CD4-positive, CD25-positive, alpha-beta regulatory T cell (primary cell): ENCODE measurements around the gene DBP. TPM values are rescaled to one million over a fixed set of nuclear protein-coding genes. Genes with fewer than 3 reads are reported as not detected.

ENCODE experiments used
- ATAC-seq, 2 donors: fragments of 150-1000 bp; cut with Tn5 transposase; one replicate each; pipeline ENCODE4 v1.10.0; 2021; ENCODE audit warnings: low read depth in 2 of 2, moderate number of reproducible peaks in 2 of 2, moderate library complexity in 1 of 2
- DNase-seq, 3 donors: peaks; one replicate each; pipeline versions ENCODE4 v3.0.0 to v3.0.0-alpha.2; 2012 to 2022; ENCODE audit warnings: mixed read lengths in 1 of 3
- H3K27ac ChIP-seq: one replicate; pipeline ENCODE4 v1.7.0; 2013; ENCODE audit warnings: mild to moderate bottlenecking, low read length; ENCODE audit not compliant: insufficient read depth, poor library complexity, severe bottlenecking
- H3K27me3 ChIP-seq: one replicate; pipeline ENCODE4 v1.7.0; 2013; ENCODE audit warnings: low read length; ENCODE audit not compliant: control insufficient read depth, insufficient read depth
- H3K36me3 ChIP-seq: one replicate; pipeline ENCODE4 v1.7.0; 2013; ENCODE audit warnings: mild to moderate bottlenecking, low read length, moderate library complexity; ENCODE audit not compliant: control insufficient read depth, insufficient read depth
- H3K4me1 ChIP-seq: 2 replicates; pipeline ENCODE4 v1.7.0; 2013; ENCODE audit warnings: mild to moderate bottlenecking, low read length; ENCODE audit not compliant: insufficient read depth, control insufficient read depth, poor library complexity, severe bottlenecking
- H3K4me3 ChIP-seq: one replicate; pipeline ENCODE4 v1.7.0; 2013; ENCODE audit warnings: low read depth, mild to moderate bottlenecking, low read length, moderate library complexity
- H3K9me3 ChIP-seq, 2 experiments: 1 replicate in 1 of 2; 2 replicates in 1 of 2; pipeline ENCODE4 v1.7.0; 2013; ENCODE audit warnings: low read length in 2 of 2, mild to moderate bottlenecking in 1 of 2, moderate library complexity in 1 of 2; ENCODE audit not compliant: control insufficient read depth in 2 of 2
- H3K27ac Mint-ChIP-seq, 3 donors: one replicate each; pipeline ENCODE4 v1.8.0; 2020 to 2022; ENCODE audit warnings: mild to moderate bottlenecking in 3 of 3, mixed read lengths in 3 of 3, moderate library complexity in 2 of 3
- H3K27me3 Mint-ChIP-seq: one replicate; pipeline ENCODE4 v1.8.0; 2022; ENCODE audit warnings: mild to moderate bottlenecking, mixed read lengths
- H3K36me3 Mint-ChIP-seq: one replicate; pipeline ENCODE4 v1.8.0; 2020; ENCODE audit warnings: mixed read lengths
- H3K4me1 Mint-ChIP-seq, 4 donors: one replicate each; pipeline ENCODE4 v1.8.0; 2020 to 2022; ENCODE audit warnings: mixed read lengths in 4 of 4, mild to moderate bottlenecking in 1 of 4
- H3K4me3 Mint-ChIP-seq, 4 donors: one replicate each; pipeline ENCODE4 v1.8.0; 2020 to 2022; ENCODE audit warnings: mild to moderate bottlenecking in 4 of 4, mixed read lengths in 4 of 4, moderate library complexity in 3 of 4
- H3K9me3 Mint-ChIP-seq, 7 donors: one replicate each; pipeline ENCODE4 v1.8.0; 2020 to 2022; ENCODE audit warnings: mixed read lengths in 7 of 7, mild to moderate bottlenecking in 3 of 7, moderate library complexity in 2 of 7
- polyA plus RNA-seq, 4 donors: library from polyadenylated mRNA; unstranded; fragments of 300-500 nt; fragmentation: Illumina TruSeq; gene quantifications; one replicate each; pipeline ENCODE4 v1.2.3, GENCODE V29; 2021
- total RNA-seq: library from RNA; stranded (reverse); gene quantifications from one replicate; pipeline ENCODE4 v1.2.3, GENCODE V29; 2022

The DBP gene
- total and polyA plus RNA-seq, 5 donors from 2014 or later, result 37.7 to 96.6 (median 85.3) TPM

- DNase-seq, result peak; percentile 35 to 72 (median 62)
- H3K4me1 ChIP-seq, result peaks cover 7% of the 10 kb centered on the region
- H3K27ac Mint-ChIP-seq, result no peak overlapping the region
- H3K36me3 Mint-ChIP-seq, result peaks cover 4% of the 10 kb centered on the region
- H3K4me3 ChIP-seq, result peak overlapping the region; percentile 48
- H3K27ac ChIP-seq, result no peak overlapping the region
- H3K4me1 Mint-ChIP-seq, result peaks cover 0 to 5% (median 3%) of the 10 kb centered on the region in 4 donors
- H3K9me3 ChIP-seq, result no peaks in the 10 kb centered on the region
- ATAC-seq, result peak; percentile 71 to 87
- peak overlapping the region in 1 of 4 donors; percentile 75 for H3K4me3 Mint-ChIP-seq
- H3K27me3 Mint-ChIP-seq, result no peaks in the 10 kb centered on the region
- H3K27me3 ChIP-seq, result no peaks in the 10 kb centered on the region
- H3K36me3 ChIP-seq, result no peaks in the 10 kb centered on the region
- no peaks in the 10 kb centered on the region for H3K9me3 Mint-ChIP-seq
Observed at GRCh38 chr19:48608798-48609263, 28.3 kb downstream of the DBP start.

- Histone ChIP-seq H3K9me3 (no peaks in the 10 kb centered on the region), H3K27me3 (no peaks in the 10 kb centered on the region), H3K4me3 (no peak overlapping the region), H3K27ac (no peak overlapping the region), H3K36me3 (no peaks in the 10 kb centered on the region), H3K4me1 (peaks cover 7% of the 10 kb centered on the region)
- no peaks in the 10 kb centered on the region for H3K36me3 Mint-ChIP-seq
- DNase-seq (no peak), ATAC-seq (no peak)
- H3K27me3 Mint-ChIP-seq, result no peaks in the 10 kb centered on the region
- peaks cover 0 to 5% (median 2%) of the 10 kb centered on the region in 4 donors for H3K4me1 Mint-ChIP-seq
- H3K4me3 Mint-ChIP-seq, result no peak overlapping the region
- H3K27ac Mint-ChIP-seq, result no peak overlapping the region
- no peaks in the 10 kb centered on the region for H3K9me3 Mint-ChIP-seq
Observed at GRCh38 chr19:48607359-48607755, 29.8 kb downstream of the DBP start.

- Mint-ChIP-seq H3K27ac (no peak within 1 kb of the TSS), H3K4me3 (no peak within 1 kb of the TSS), H3K36me3 (no peaks in the 10 kb centered on the region), H3K27me3 (no peaks in the 10 kb centered on the region), H3K4me1 (peaks cover 0 to 5% (median 2%) of the 10 kb centered on the region in 4 donors), H3K9me3 (no peaks in the 10 kb centered on the region)
- Histone ChIP-seq H3K4me1 (peaks cover 7% of the 10 kb centered on the region), H3K4me3 (no peak within 1 kb of the TSS), H3K36me3 (no peaks in the 10 kb centered on the region), H3K27ac (no peak within 1 kb of the TSS), H3K27me3 (no peaks in the 10 kb centered on the region), H3K9me3 (no peaks in the 10 kb centered on the region)
- no peak for ATAC-seq
- DNase-seq, result no peak
Observed at GRCh38 chr19:48606463-48607358, 30.5 kb downstream of the DBP start, which contains the start of gene SPACA4. Gene SPACA4, plus strand, starts transcription at chr19:48606742. Its CDS starts 237 bp downstream, at chr19:48606979.

- H3K27me3 Mint-ChIP-seq, result no peaks in the 10 kb centered on the region
- Histone ChIP-seq H3K4me3 (no peak overlapping the region), H3K4me1 (peaks cover 3% of the 10 kb centered on the region), H3K9me3 (no peaks in the 10 kb centered on the region), H3K27me3 (no peaks in the 10 kb centered on the region), H3K36me3 (no peaks in the 10 kb centered on the region), H3K27ac (no peak overlapping the region)
- H3K4me3 Mint-ChIP-seq, result no peak overlapping the region
- H3K4me1 Mint-ChIP-seq, result peaks cover 0 to 3% (median 1%) of the 10 kb centered on the region in 4 donors
- no peak overlapping the region for H3K27ac Mint-ChIP-seq
- ATAC-seq, result no peak
- no peaks in the 10 kb centered on the region for H3K36me3 Mint-ChIP-seq
- H3K9me3 Mint-ChIP-seq, result no peaks in the 10 kb centered on the region
- DNase-seq, result no peak
Observed at GRCh38 chr19:48603850-48604249, 33.3 kb downstream of the DBP start.

GRCh38 chr19:48603449-48603848 is 33.7 kb downstream of the DBP start:
- DNase-seq, result no peak
- Histone ChIP-seq H3K27ac (no peak overlapping the region), H3K4me3 (no peak overlapping the region), H3K9me3 (no peaks in the 10 kb centered on the region), H3K4me1 (no peaks in the 10 kb centered on the region), H3K27me3 (no peaks in the 10 kb centered on the region), H3K36me3 (no peaks in the 10 kb centered on the region)
- Mint-ChIP-seq H3K27ac (no peak overlapping the region), H3K36me3 (no peaks in the 10 kb centered on the region), H3K4me1 (peaks cover 0 to 2% (median 0%) of the 10 kb centered on the region in 4 donors), H3K27me3 (no peaks in the 10 kb centered on the region), H3K9me3 (no peaks in the 10 kb centered on the region), H3K4me3 (no peak overlapping the region)
- ATAC-seq, result no peak

GRCh38 chr19:48603001-48603400 is 34.2 kb downstream of the DBP start:
- Mint-ChIP-seq H3K27me3 (no peaks in the 10 kb centered on the region), H3K4me1 (peaks cover 0 to 2% (median 0%) of the 10 kb centered on the region in 4 donors), H3K36me3 (no peaks in the 10 kb centered on the region), H3K4me3 (no peak overlapping the region), H3K27ac (peak overlapping the region in 1 of 3 donors; percentile 15), H3K9me3 (no peaks in the 10 kb centered on the region)
- DNase-seq (no peak), ATAC-seq (no peak)
- Histone ChIP-seq H3K4me1 (no peaks in the 10 kb centered on the region), H3K27me3 (no peaks in the 10 kb centered on the region), H3K36me3 (no peaks in the 10 kb centered on the region), H3K27ac (no peak overlapping the region), H3K4me3 (no peak overlapping the region), H3K9me3 (no peaks in the 10 kb centered on the region)

- Mint-ChIP-seq H3K36me3 (no peaks in the 10 kb centered on the region), H3K9me3 (no peaks in the 10 kb centered on the region), H3K4me3 (peak overlapping the region in 1 of 4 donors; percentile 51), H3K27me3 (no peaks in the 10 kb centered on the region), H3K27ac (no peak overlapping the region), H3K4me1 (peaks cover 0 to 10% (median 4%) of the 10 kb centered on the region in 4 donors)
- peaks cover 12% of the 10 kb centered on the region for H3K4me1 ChIP-seq
- ATAC-seq (no peak), DNase-seq (no peak)
- H3K36me3 ChIP-seq, result no peaks in the 10 kb centered on the region
- no peak overlapping the region for H3K4me3 ChIP-seq
- no peaks in the 10 kb centered on the region for H3K27me3 ChIP-seq
- no peaks in the 10 kb centered on the region for H3K9me3 ChIP-seq
- H3K27ac ChIP-seq, result no peak overlapping the region
Observed at GRCh38 chr19:48600679-48601417, 36.3 kb downstream of the DBP start.
